Germinal center (tissue), 1 donor: ENCODE measurements around the gene UFD1.

Experiments used
- DNase-seq: peaks from one replicate; pipeline ENCODE4 v3.0.0; 2012; ENCODE audit warnings: mixed read lengths, low spot score

UFD1 gene

DNA sequence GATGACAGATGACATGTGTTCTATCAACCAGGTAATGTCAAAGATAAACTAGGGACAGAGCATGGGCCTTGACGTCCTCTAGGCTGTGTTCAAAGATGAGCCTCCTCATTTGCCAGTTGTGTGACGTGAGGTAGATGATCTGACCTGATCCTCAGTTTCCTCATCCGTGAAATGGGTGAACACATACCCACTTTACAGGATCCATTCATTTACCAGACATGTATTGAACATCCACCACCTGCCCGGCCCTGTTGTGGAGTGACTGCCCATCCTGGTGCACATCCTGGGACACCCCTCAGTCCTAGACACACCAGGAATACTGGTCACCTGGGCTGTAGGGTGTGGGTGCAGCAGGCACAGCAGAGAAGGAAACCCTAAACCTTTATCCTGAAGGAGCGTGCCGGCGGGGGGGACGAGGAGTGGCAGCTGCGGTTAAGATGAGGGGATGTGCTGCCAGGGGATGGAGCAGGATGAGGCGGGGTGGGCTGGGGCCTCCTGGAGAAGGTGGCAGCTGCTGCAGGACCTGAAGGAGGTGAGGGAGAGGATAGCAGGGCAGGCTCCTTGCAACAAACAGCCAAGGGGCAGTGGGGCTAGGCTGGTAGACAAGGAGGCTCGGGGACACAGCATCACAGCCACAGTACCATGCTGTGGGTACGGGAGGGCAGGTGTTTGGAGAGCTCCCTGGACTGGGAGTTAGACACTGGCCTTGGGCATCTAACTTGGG, 36.8 kb upstream of the UFD1 start:
- no peak for DNase-seq

DNA sequence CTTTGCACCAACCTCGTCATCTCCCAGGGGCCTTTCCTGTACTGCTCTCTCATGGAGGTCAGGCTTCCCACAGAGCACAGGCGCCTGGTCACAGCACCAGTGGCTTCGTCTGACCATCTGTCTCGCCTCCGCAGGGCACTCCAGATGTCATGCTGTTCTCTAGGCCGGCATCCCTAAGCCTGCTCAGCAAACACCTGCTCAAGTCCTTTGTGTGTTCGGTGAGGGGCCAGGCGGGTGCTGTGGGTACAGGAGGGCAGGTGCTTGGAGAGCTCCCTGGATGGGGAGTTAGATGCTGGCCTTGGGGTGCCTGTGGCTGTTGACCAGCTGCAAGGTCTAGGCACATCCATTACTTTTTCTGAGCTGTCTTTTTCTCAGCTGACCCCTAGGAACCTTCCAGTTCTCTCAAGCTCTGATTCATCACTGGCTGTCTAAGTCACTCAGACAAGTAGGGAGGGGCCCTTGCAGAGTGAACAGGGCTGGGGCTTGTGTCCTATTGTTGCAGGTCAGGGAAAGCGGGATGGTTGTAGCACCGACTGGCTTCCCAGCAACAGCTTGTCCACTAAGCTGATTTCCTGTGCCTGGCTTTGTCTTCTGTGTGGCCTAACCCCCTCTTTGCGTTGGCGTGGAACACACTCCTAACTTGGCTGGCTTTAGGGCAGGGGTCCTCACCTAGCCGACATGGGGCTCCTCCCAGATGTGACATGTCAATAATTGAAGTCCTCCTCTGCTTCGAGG, 36.0 kb upstream of the UFD1 start:
- DNase-seq: no peak

DNA sequence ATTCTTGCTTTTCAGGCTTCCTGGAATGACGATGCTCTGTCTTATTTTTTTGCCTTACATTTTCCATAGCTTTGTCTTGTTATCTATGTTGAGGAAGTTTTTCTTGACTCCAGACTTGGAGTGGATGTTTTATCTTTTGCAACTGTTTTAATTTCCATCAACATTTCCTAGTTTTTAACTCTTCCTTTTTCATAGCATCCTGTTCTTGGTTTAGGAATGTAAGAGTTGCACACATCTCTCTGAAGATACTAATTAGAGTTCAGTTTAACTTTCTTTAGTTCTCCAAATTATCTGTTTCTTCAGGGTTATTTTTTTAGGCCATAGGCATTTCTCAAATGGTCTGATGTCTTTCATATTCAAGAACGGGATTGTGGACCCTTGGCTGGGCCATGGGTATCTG, 34.8 kb upstream of the UFD1 start:
- no peak for DNase-seq

DNA sequence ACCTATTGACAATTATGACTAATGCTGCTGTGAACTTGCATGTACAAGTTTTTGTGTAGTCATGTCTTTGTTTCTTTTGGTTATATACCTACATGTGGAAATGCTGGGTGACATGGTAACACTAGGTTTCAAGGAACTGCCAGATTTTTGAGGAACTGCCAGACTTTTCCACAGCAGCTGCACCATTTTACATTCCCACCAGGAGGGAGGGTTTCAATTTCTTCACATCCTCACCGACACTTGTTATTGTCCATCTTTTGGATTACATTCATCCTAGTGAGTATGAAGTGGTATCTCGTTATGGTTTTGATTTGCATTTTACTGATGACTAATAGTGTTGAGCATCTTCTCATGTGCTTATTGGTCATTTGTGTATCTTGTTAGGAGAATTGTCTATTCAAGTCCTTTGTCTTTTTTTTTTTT, 31.9 kb upstream of the UFD1 start:
- no peak for DNase-seq

DNA sequence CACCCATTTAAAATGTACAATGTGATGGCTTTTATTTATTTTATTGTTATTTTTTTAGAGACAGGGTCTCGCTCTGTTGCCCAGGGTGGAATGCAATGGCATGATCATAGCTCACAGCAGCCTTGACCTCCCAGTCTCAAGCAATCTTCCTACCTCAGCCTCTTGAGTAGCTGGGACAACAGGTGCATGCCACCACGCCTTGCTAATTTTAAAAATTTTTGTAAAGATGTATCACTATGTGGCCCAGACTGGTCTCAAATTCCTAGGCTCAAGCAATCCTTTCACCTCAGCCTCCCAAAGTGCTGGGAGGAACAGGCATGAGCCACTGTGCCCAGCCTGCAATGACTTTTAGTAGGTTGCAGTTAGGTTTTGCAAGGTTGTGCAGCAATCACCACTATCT, 30.9 kb upstream of the UFD1 start:
- no peak for DNase-seq

DNA sequence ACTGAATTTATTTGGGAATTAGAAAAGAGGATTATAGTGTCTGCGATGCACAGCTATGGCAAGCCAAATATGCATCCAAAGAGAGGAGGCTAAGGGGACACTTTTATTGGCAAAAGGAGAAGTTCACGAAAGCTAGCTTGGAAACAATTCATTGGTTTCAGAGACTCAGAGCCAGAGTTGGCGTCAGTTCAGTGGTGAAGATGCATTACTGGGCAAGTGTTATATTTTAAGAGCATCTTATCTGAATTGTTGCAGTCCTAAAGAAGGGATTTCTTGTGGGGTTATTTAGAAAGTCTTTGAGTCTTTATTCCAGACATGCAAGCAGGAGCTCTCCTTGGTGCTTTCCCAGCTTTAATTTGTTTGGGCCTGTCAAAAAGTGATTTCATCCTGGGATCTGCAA, 30.2 kb upstream of the UFD1 start:
- DNase-seq: no peak

DNA sequence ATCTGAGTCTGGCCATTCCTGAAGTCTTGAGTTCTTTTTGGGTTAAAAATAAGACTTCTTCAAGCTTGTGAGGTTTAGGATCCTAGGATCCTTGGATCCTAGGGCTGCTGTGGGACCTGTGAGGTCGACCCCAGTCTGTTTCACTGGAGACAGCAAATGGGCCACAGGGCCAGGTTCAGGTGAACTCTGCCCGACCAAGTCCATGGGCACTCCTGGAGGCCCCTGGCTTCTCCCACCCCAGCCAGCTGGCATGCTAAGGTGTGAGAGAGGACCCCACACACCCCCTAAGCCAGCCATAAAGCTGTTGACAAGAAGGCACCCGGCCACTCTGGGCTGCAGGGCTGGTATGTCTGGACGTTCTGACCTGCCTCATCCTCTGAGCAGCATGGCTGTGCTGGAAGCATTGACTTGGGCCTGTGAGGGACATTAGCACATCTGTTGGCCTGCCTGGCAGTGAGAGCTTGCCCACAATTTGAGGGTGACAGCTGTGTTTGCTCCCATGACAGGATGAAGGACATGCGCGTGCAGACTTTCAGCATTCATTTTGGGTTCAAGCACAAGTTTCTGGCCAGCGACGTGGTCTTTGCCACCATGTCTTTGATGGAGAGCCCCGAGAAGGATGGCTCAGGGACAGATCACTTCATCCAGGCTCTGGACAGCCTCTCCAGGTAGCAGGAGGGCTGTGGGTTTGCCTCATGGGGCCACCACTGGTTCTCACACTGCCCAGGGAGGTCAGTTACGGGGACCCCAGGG, 29.2 kb upstream of the UFD1 start:
- DNase-seq: no peak

DNA sequence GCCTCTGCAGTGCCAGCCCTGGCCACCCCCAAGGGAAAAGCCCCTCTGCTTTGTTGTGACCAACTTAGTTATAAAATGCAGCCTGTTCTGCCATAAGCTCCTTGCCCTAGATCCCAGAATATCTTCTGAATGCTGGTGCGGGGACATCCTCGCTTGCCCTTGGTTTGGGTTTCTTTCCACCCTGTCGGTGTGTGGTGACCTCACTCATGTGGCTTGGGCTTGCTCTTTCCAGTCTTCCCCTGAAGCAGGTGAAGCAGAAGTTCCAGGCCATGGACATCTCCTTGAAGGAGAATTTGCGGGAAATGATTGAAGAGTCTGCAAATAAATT, 28.5 kb upstream of the UFD1 start:
- no peak for DNase-seq

DNA sequence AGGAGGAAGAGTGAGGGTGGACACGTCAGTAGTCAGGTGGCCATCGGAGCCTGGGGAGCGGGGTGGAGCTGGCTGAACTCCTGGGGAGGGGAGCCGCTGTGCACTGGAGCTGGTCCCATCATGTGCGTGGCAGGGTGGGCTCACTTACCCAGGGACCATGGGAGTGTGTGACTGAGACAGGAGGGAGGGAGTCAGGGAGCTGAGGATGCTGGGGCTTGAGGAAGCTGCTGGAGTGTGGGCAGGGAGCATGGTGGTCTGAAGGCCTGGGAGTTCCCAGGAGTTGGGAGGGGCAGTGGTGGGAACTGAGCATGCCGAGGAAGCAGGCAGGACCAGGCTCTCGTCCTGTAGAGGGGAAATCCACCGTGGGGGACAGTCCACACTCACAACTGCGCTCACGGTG, 27.2 kb upstream of the UFD1 start:
- DNase-seq: no peak

DNA sequence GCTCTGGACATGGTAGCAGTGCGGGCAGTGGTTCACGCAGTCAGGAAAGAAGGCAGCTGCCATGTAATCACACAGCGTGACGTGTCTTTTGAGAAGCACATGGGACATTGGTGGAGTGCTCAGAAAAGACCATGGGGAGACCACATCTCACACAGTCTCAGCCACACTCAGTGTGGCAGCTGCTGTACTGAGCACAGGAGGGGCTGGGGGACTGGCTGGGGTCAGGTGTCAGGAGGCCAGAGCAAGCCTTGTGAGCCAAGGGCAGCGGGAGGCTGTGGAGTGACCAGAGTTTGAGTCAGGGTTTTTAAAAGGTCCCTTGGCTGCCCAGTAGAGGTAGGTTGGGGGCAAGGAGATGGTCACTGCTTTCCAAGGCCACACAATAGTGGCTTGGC, 26.7 kb upstream of the UFD1 start:
- no peak for DNase-seq

DNA sequence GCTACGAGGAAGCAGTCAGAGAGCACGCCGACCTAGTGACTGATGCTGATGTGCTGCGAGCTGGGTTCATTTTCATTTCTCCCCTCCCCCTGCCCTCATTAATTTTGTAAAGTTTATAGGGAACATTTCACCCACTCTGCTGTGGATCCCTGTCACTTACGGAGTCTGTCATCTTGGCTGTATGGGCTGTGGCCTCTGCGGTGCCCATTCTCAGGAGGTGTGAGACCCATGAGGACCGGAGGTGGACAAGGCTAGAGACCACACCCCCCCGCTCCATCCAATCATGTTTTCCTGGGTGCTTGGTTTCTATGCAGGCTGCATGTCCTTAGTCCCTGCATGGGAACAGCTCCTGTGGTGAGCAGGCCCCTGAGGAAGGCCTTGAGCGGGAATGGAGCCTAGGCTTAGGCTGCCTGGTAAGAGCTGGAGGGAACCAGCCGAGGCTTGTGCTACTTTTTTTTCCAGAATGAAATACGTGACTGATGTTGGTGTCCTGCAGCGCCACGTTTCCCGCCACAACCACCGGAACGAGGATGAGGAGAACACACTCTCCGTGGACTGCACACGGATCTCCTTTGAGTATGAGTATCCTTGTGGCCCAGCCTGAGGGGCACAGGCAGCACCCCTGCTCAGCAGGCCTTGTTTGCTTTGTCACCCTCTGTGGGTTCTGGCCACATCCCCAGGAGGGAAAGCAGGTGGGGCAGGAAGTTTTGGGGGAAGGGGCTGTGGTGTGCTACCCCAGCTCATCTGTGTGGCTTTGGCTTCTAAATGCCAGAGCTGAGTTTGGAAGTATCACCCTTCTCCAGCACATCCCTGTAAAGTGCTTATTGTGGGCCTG, 26.1 kb upstream of the UFD1 start:
- no peak for DNase-seq

DNA sequence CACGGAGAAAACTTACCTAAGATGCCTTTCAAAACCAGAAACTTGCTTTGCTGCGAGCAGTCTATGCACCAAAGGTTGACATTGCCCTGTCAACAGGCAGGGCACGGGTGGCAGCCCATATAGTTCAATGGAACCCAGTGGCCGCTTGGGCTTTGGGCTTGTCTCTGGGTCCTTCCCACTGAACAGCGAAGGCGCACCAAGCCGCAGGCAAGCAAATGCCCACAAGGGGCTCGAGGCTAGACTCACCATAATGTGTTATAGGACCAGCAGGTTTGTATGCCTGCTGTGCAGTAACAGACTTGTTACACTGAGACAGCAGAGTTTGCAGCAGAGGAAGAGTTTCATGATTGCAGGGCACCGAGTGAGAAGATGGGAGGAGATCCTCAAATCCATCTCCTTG, 24.9 kb upstream of the UFD1 start:
- no peak for DNase-seq

DNA sequence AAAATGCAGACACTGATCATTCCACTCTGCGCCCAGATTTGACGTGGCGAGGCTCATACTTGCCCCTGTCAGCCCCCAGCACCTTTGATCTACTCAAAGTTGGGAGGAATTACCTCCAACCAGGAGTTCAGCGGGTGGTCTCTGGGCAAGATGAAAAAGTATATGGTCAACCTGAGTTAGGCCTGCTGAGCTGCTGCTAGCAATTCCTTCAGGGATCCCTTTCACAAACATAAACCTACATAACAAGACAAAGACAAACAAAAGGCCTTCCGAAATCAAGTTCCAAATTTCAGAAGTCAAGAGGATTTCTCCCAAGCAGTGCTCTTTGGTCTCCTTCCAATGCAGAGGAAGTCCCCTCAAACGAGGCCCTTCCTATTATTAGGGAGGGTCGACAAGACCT, 24.4 kb upstream of the UFD1 start:
- DNase-seq: no peak

DNA sequence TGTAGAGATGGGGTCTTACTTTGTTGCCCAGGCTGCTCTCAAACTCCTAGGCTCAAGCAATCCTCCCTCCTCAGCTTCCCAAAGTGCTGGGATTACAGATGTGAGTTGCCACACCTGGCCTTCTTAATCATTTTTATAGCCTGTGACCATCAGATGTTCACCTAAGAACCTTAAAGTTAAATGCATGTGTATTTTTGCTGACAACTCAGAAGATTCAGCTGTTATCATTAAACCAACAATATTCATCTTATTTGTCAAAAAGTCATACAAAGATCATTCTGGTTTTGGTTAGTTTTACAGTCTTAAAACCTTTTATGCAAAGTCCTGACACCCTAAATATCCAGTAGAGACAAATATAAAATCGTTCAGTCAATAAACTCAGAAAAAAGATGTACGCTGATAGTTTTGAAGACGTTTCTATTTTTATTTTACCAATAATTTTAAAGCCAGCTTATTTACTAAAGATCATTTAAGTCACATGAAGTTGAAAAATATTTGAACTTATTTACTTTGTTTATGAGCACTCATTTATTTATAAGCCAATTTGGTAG, 23.0 kb upstream of the UFD1 start:
- DNase-seq: no peak

DNA sequence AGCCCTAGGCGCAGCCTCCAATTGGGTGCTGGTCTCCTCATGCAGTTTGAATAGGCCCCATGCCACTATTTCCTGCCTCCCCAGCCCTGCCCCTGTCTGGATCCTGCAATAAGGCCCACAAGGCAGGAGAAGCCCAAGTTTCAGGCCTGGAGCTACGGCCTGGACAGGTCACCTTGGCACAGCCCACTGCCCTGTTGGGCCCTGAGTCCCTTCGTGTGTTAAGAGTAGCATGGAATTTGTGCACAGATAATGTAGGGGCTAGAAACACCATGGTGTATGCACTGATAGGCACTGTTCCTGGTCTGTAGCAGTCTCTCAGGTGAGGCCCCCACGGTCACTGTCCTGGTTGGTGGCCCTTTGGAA, 20.9 kb upstream of the UFD1 start:
- DNase-seq: no peak

DNA sequence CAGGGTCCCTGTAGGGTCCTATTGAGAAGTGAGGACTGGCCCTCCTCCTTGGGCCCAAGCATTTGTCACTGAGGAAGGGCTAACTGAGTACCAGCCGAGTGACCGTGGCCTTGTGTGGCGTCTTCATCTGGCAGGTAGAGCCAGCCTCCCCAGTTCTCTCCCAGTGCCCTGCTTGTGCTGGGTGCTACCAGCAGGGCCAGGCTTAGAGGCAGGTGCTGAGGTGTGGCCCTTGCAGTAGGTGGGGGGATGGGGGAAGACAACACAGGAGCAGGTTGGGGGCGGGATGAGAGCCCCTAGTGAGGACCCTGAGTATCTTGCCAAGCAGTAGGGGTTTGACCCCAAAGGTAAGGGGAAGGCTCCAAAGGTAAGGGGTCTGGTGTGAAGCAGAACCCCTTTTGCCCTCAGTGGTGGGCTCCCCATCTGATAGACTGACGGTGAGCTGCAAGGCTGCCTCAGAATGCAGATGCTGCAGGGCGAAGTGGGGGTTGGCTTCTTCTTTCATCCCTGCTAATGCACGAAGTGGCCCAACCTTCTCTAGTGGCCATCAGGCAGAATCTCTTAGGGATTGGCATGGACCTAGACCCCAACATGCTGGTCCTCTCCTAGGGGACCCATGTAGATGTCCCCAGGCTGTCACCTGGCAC, 20.4 kb upstream of the UFD1 start:
- no peak for DNase-seq

DNA sequence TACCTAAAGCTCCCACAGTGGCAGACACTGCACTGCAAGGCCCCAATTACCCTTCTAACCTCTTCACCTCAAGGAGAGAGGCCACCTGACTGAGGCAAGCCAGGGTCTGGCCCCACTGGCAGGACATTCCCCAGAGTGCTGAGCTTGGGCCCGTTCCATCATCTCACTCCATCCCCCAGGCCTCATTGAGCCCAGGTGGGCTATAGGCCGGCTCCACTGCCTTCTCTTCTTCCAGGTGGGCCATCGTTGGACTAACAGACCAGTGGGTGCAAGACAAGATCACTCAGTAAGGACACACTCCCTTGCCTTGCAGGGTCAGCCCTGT, 19.8 kb upstream of the UFD1 start:
- DNase-seq: no peak

DNA sequence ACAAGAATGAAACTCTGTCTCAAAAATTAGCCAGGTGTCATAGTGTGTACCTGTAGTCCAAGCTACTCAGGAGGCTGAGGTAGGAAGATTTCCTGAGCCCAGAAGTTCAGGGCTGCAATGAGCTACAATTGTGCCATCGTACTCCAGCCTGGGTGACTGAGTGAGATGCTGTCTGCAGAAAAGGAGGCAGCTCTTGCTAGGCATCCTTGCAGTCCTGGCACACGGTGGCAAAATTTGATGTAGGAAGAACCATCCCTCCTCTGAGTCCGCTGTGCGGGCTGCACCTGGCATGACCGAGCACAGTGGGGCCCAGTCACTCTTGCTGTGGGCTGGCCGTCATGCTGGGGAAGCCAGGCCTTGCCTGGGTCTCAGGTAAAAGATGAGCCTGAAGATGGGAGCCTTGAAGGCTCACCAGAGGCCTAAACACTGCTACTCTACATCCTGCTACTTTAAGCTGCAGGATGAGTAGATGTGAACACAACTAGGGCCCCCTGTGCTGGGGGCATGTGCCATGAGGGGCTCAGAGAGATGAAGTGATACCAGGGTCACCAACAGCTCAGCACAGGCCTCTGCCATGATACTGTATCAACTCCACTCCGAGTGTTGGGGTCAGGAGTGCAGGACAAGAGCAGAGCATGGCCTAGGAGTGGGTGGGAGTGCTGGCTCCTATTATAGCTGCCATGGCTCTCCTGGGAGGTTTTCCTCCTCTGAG, 19.3 kb upstream of the UFD1 start:
- no peak for DNase-seq

DNA sequence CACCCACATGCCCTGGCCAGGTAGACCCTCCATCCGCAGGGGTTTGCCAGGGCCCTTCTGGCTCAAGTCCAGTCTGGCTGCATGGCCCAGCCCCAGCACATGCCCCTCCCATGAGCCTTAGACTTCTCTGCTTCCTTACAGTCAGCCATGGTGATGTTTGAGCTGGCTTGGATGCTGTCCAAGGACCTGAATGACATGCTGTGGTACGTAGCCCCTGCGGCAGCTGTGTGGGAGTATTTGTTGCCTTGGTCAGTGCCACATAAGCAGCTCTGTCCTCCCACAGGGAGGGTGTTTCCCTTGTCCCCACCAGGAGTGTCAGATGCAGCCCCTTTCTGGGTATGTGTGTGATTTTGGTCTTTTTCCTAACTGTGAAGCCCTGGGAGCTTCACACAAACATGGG, 18.3 kb upstream of the UFD1 start:
- DNase-seq: no peak

DNA sequence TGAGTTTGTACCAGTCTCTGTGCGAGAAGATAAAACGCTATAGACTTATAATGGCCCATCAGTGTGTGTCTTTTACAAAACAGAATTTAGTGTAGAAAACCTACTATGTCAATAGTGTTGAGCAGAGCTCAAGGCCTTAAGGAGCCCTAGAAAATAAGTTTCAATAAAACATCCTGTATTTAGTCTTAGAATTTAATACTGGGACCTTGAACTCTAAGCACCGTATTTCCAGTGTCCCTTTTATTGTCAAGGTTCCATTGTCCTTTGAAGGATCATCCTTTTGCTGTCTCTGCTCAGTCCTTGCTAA, 17.3 kb upstream of the UFD1 start:
- DNase-seq: no peak

DNA sequence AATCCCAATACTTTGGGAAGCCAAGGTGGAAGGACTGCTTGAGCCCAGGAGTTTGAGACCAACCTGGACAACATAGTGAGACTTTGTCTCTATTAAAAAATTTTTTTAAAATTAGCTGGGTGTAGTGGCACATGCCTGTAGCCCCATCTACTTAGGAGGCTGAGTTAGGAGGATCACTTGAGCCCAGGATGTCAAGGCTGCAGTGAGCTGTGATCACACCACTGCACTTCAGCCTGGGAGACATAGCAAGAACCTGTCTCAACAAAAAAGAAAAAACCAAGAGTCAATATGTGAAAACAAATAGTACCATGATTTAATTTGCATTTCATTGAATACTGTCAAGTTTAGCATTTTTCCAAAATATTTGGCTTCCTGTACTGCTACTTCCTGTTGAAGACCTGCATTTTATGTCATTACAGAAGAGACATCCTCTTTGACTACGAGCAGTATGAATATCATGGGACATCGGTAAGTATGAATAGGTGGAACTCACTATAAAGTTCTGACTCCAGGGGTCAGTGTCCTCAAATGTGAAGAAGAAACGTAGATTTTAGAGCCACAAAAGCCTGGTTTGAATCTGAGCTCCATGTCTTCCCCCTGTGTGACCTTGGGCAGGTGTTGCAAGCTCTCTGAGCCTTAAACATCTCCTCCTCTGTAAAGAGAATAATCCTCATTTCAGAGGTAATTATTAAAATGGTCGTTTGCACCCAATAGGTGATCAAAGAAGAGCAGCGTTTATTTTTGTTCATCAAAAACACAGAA, 16.8 kb upstream of the UFD1 start:
- DNase-seq: no peak
